SK-N-MC (cell line): Measurements from ENCODE around the gene PRR5L.

ENCODE experiments used
- EZH2 ChIP-seq: fragments of 200-600 bp; sonication (generic); IDR thresholded peaks from one replicate; pipeline ENCODE4 v1.6.1; 2017; ENCODE audit warnings: antibody characterized with exemption
- POLR2AphosphoS5 ChIP-seq: IDR thresholded peaks from 2 replicates; pipeline ENCODE4 v1.6.1; 2012; ENCODE audit warnings: mild to moderate bottlenecking, low read depth, low read length, borderline replicate concordance

- TF ChIP-seq EZH2 (no peak), POLR2AphosphoS5 (no peak)
Observed at GRCh38 chr11:36388071-36388470, 92.0 kb downstream of the PRR5L start.
